IMR-90 (cell line): ENCODE data around the gene BCLAF1. TPM values are rescaled to one million over a fixed set of nuclear protein-coding genes. Genes with fewer than 3 reads are reported as not detected.

Source experiments
- ATAC-seq: fragments of 200-7000 bp; cut with Tn5 transposase; 2 replicates; pipeline ENCODE4 v1.9.1; 2020; ENCODE audit warnings: low read depth, mild to moderate bottlenecking, moderate library complexity
- BruUV-seq: library from RNA; stranded (reverse); fragments of 400-500 nt; replicated peaks from 2 replicates; lab custom pipeline; 2021; lab: Mats Ljungman, UMichigan
- CTCF ChIA-PET: fragments of 300-600 bp; formaldehyde crosslinking; extraction: SDS; loops from one replicate; lab custom pipeline; 2021; ENCODE audit warnings: antibody characterized with exemption; lab: Yijun Ruan, JAX
- POLR2A ChIA-PET: fragments of 300-600 bp; sonication (Branson Sonifier 250); formaldehyde crosslinking; loops from one replicate; lab custom pipeline; 2022; ENCODE audit warnings: antibody characterized with exemption; ENCODE audit not compliant: unreplicated experiment; lab: Charles Lee
- DNase-seq: peaks from one replicate; pipeline ENCODE4 v3.0.0; 2013
- H2AFZ ChIP-seq: replicated peaks from 2 replicates; pipeline ENCODE3; 2013; ENCODE audit warnings: low read length, mild to moderate bottlenecking; ENCODE audit not compliant: poor library complexity
- H2AK5ac ChIP-seq: 2 replicates; pipeline ENCODE4 v1.6.1; 2013; ENCODE audit warnings: low read depth, low read length, inconsistent platforms
- H2AK9ac ChIP-seq: replicated peaks from 2 replicates; pipeline ENCODE3; 2013; ENCODE audit warnings: mild to moderate bottlenecking, low read depth, low read length, moderate library complexity; ENCODE audit not compliant: poor library complexity
- H2BK120ac ChIP-seq: 2 replicates; pipeline ENCODE4 v1.6.1; 2013; ENCODE audit warnings: low read depth, low read length, inconsistent platforms
- H2BK15ac ChIP-seq: 3 replicates; pipeline ENCODE4 v1.6.1; 2013; ENCODE audit warnings: low read depth, low read length, inconsistent platforms
- H2BK20ac ChIP-seq: 2 replicates; pipeline ENCODE4 v1.6.1; 2013; ENCODE audit warnings: low read depth, mild to moderate bottlenecking, inconsistent platforms, low read length, moderate library complexity
- H2BK5ac ChIP-seq: 2 replicates; pipeline ENCODE4 v1.6.1; 2013; ENCODE audit warnings: mild to moderate bottlenecking, low read depth, low read length, inconsistent platforms; ENCODE audit not compliant: poor library complexity, severe bottlenecking
- H3K14ac ChIP-seq: replicated peaks from 2 replicates; pipeline ENCODE4 v1.6.1; 2013; ENCODE audit warnings: low read depth, low read length, inconsistent platforms
- H3K18ac ChIP-seq: 2 replicates; pipeline ENCODE4 v1.6.1; 2013; ENCODE audit warnings: low read depth, low read length, control low read depth
- H3K23ac ChIP-seq: 2 replicates; pipeline ENCODE4 v1.6.1; 2013; ENCODE audit warnings: low read depth, low read length, inconsistent platforms
- H3K27ac ChIP-seq: 2 replicates; pipeline ENCODE4 v1.5.1; 2013; ENCODE audit warnings: mild to moderate bottlenecking, control low read depth, low read length; ENCODE audit not compliant: insufficient read depth
- H3K27me3 ChIP-seq: 2 replicates; pipeline ENCODE4 v1.6.1; 2013; ENCODE audit warnings: low read length; ENCODE audit not compliant: control insufficient read depth, insufficient read depth
- H3K36me3 ChIP-seq: 2 replicates; pipeline ENCODE4 v1.6.1; 2013; ENCODE audit warnings: low read length, mixed read lengths; ENCODE audit not compliant: control insufficient read depth, insufficient read depth
- H3K4ac ChIP-seq: 2 replicates; pipeline ENCODE4 v1.6.1; 2013; ENCODE audit warnings: low read depth, low read length, inconsistent platforms
- H3K4me1 ChIP-seq: 2 replicates; pipeline ENCODE4 v1.6.1; 2013; ENCODE audit warnings: low read length, mixed read lengths; ENCODE audit not compliant: control insufficient read depth, insufficient read depth
- H3K4me2 ChIP-seq: 2 replicates; pipeline ENCODE4 v1.6.1; 2013; ENCODE audit warnings: low read depth, mild to moderate bottlenecking, control low read depth, low read length, moderate library complexity
- H3K4me3 ChIP-seq: 2 replicates; pipeline ENCODE4 v1.5.1; 2013; ENCODE audit warnings: low read depth, mild to moderate bottlenecking, control low read depth, low read length, moderate library complexity; ENCODE audit not compliant: insufficient read depth
- H3K56ac ChIP-seq: 2 replicates; pipeline ENCODE4 v1.6.1; 2013; ENCODE audit warnings: low read length, inconsistent platforms; ENCODE audit not compliant: insufficient read depth; ENCODE audit errors: extremely low read depth
- H3K79me1 ChIP-seq, 2 experiments: 2 replicates each; pipeline ENCODE4 v1.6.1; 2013; ENCODE audit warnings: low read length in 2 of 2, inconsistent platforms in 1 of 2, low read depth in 1 of 2
- H3K9ac ChIP-seq: 2 replicates; pipeline ENCODE4 v1.6.1; 2013; ENCODE audit warnings: low read depth, low read length, control low read depth
- H3K9me1 ChIP-seq: 2 replicates; pipeline ENCODE4 v1.6.1; 2013; ENCODE audit warnings: low read length, inconsistent platforms; ENCODE audit not compliant: insufficient read depth
- H3K9me3 ChIP-seq: 2 replicates; pipeline ENCODE4 v1.6.1; 2013; ENCODE audit warnings: low read length; ENCODE audit not compliant: control insufficient read depth, insufficient read depth
- H4K20me1 ChIP-seq: 2 replicates; pipeline ENCODE4 v1.6.1; 2013; ENCODE audit warnings: low read length, inconsistent platforms; ENCODE audit not compliant: insufficient read depth
- H4K5ac ChIP-seq: 2 replicates; pipeline ENCODE4 v1.6.1; 2013; ENCODE audit warnings: mild to moderate bottlenecking, low read depth, low read length, control low read depth
- H4K8ac ChIP-seq, 2 experiments: 2 replicates each; pipeline ENCODE4 v1.6.1; 2013; ENCODE audit warnings: low read depth in 2 of 2, low read length in 2 of 2, control low read depth in 1 of 2, inconsistent platforms in 1 of 2
- H4K91ac ChIP-seq: 2 replicates; pipeline ENCODE4 v1.6.1; 2013; ENCODE audit warnings: low read depth, low read length, inconsistent platforms; ENCODE audit not compliant: insufficient read depth
- CEBPB ChIP-seq: IDR thresholded peaks from 2 replicates; pipeline ENCODE4 v1.6.1; 2012; ENCODE audit warnings: low read depth, low read length, improper control_type of control experiment
- CTCF ChIP-seq: conservative IDR thresholded peaks from 2 replicates; pipeline ENCODE4 v1.5.1; 2012; ENCODE audit warnings: mild to moderate bottlenecking, low read depth, low read length, improper control_type of control experiment
- FOS ChIP-seq: fragments of 150-350 bp; IDR thresholded peaks from 2 replicates; pipeline ENCODE4 v1.6.1; 2016; ENCODE audit warnings: low read depth, low read length
- MAFK ChIP-seq: IDR thresholded peaks from 2 replicates; pipeline ENCODE4 v1.6.1; 2012; ENCODE audit warnings: low read depth, low read length, improper control_type of control experiment
- MXI1 ChIP-seq: IDR thresholded peaks from 2 replicates; pipeline ENCODE4 v1.6.1; 2012; ENCODE audit warnings: low read depth, mild to moderate bottlenecking, low read length, moderate library complexity, borderline replicate concordance
- RAD21 ChIP-seq: IDR thresholded peaks from 2 replicates; pipeline ENCODE4 v1.6.1; 2012; ENCODE audit warnings: low read length, improper control_type of control experiment
- SMC3 ChIP-seq: fragments of 150-350 bp; IDR thresholded peaks from 2 replicates; pipeline ENCODE4 v1.6.1; 2016; ENCODE audit warnings: low read depth, mild to moderate bottlenecking, antibody characterized with exemption, low read length, moderate library complexity
- WGBS, 2 experiments: methylation state at CpG; one replicate each; pipeline versions ENCODE4 v1.1.5 to v1.1.7; 2013; ENCODE audit warnings: missing lambda C conversion rate in 2 of 2; ENCODE audit not compliant: insufficient read length in 1 of 2; ENCODE audit errors: extremely low coverage in 2 of 2; 5-methylcytosine and 5-hydroxymethylcytosine counted together
- dilution Hi-C: fragments of 300-500 bp; cut with HindIII; formaldehyde crosslinking; loops from one replicate; pipeline ENCODE4 v1.14.3; 2018; ENCODE audit warnings: low sequenced_read_pairs; ENCODE audit not compliant: unreplicated experiment
- in situ Hi-C: fragments of 300-500 bp; cut with MboI; formaldehyde crosslinking; loops from 3 replicates; pipeline ENCODE4 v1.14.3; 2019; ENCODE audit warnings: low sequenced_read_pairs, inconsistent platforms, mixed read lengths
- intact Hi-C: fragments of 100-400 bp; cut with micrococcal nuclease; formaldehyde crosslinking; loops from 2 replicates; pipeline ENCODE4 v1.10.0; 2022
- polyA plus RNA-seq, 3 experiments: library from polyadenylated mRNA; depleted of rRNA; stranded (reverse); fragments of >200 nt; gene quantifications; 2 replicates each; pipeline ENCODE4 v1.2.3, GENCODE V29; 2012; ENCODE audit warnings: low replicate concordance in 1 of 3
- total RNA-seq: library from RNA; depleted of rRNA; stranded (reverse); fragments of >200 nt; gene quantifications from 2 replicates; pipeline ENCODE4 v1.2.3, GENCODE V29; 2012

BCLAF1 gene
- total and polyA plus RNA-seq, 2 of the 4 experiments (the other 2 are of a cell fraction): 34.0 to 141 TPM

- Histone ChIP-seq H3K56ac (no peak overlapping the region), H2BK120ac (no peak overlapping the region), H3K36me3 (no peaks in the 10 kb centered on the region), H3K4me1 (no peaks in the 10 kb centered on the region), H2BK15ac (no peak overlapping the region), H4K20me1 (no peaks in the 10 kb centered on the region), H4K91ac (no peak overlapping the region), H3K9me1 (no peaks in the 10 kb centered on the region), H2BK20ac (no peak overlapping the region), H3K27me3 (peaks cover 7% of the 10 kb centered on the region), H4K5ac (no peak overlapping the region), H3K27ac (no peak overlapping the region), H3K18ac (no peak overlapping the region), H3K9me3 (no peaks in the 10 kb centered on the region), H2AFZ (no peak overlapping the region), H3K4me2 (no peak overlapping the region), H2BK5ac (no peak overlapping the region), H3K9ac (no peak overlapping the region), H3K14ac (no peak overlapping the region), H3K4ac (no peak overlapping the region), H3K23ac (no peak overlapping the region), H3K4me3 (no peak overlapping the region), H4K8ac (no peak overlapping the region), H2AK5ac (no peak overlapping the region), H3K79me1 (no peaks in the 10 kb centered on the region), H2AK9ac (no peak overlapping the region)
- POLR2A ChIA-PET: no interaction called here
- CTCF ChIA-PET: interaction anchor here (0.5 to 1.3 kb wide), 5 partner anchors 9 to 90 kb away, joined by 3 read pairs; no protein-coding TSS in a partner anchor
- DNase-seq (peak; percentile 69), ATAC-seq (peak; percentile 96)
- no TSS peak for BruUV-seq
- dilution Hi-C loops: no loop called here
- intact Hi-C loops: loop anchor here (1.0 to 2.0 kb wide), 3 partner anchors 781 to 866 kb away; no protein-coding TSS in a partner anchor
- in situ Hi-C loops: no loop called here
- no CpG with 5 or more reads among the region's 5 CpGs for WGBS, 2 experiments
- TF ChIP-seq MXI1 (no peak), RAD21 (peak; percentile 82), CEBPB (no peak), SMC3 (peak; percentile 87), CTCF (peak; percentile 81), FOS (no peak), MAFK (no peak)
These were observed 27.5 kb upstream of the BCLAF1 start for GRCh38 chr6:136317021-136317694.
